Measurements from ENCODE around the gene NUAK2. TPM values are rescaled to one million over a fixed set of nuclear protein-coding genes. Genes with fewer than 3 reads are reported as not detected.

The NUAK2 gene
- polyA plus RNA-seq, 1 experiment, result 7.0 TPM

DNA sequence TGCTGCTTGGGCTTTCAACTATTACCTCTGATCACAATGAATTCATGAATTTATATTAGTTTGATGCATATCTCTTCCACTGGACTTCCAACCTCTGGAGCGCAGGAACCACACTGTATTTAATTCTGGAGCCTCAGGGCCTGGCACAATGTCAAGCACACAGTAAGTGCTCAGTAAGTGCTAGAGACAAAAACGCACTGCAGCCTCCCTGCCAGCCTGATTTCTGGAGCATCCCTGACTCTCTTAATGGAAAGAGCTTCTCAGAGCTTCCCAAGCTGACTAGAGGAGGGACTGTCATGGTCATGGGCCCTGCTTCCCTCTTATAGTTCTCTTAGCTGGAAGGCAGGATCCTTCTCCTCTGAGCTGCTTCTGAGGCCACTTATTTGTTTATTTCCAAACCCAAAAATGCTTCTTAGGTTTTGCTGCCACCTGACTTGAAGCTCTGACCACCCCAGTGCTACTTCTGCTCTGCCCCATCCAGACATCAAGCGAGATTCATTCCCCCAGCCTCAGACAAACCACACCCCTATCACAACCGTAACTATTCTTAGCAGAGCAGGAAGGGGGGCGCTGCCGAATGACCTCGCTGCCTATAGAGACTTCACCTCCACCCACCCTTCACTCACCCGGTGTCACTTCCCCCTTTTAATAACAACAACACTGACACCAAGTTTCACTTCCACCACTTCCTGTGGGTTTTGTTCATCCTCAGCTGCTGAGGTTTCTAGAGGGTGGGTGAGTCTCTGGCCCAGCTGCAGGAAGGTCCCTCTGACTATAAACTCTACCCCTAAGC, 33.6 kb downstream of the NUAK2 start:
- ChIA-PET CTCF (interaction anchor here (0.7 to 8.0 kb wide), 4 partner anchors 14 to 299 kb away, joined by 5 to 69 read pairs (median 6); partner anchors contain the start of gene NUAK2), POLR2A (interaction anchor here (1.1 kb wide), 1 partner anchor 10 kb away, joined by 4 read pairs; no protein-coding TSS in a partner anchor)
- H3K9me3 ChIP-seq (ENCODE audit: control insufficient read depth, insufficient read depth, low read length), result no peaks in the 10 kb centered on the region; the same call in 1 of the 2 replicates
- TF ChIP-seq, protein P1, sequence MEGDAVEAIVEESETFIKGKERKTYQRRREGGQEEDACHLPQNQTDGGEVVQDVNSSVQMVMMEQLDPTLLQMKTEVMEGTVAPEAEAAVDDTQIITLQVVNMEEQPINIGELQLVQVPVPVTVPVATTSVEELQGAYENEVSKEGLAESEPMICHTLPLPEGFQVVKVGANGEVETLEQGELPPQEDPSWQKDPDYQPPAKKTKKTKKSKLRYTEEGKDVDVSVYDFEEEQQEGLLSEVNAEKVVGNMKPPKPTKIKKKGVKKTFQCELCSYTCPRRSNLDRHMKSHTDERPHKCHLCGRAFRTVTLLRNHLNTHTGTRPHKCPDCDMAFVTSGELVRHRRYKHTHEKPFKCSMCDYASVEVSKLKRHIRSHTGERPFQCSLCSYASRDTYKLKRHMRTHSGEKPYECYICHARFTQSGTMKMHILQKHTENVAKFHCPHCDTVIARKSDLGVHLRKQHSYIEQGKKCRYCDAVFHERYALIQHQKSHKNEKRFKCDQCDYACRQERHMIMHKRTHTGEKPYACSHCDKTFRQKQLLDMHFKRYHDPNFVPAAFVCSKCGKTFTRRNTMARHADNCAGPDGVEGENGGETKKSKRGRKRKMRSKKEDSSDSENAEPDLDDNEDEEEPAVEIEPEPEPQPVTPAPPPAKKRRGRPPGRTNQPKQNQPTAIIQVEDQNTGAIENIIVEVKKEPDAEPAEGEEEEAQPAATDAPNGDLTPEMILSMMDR (IDR thresholded peaks at IDR 0.05; ENCODE audit: low read depth, low read length), result no peak
- H3K27ac ChIP-seq (ENCODE audit: low read depth, low read length), result peak overlapping the region; percentile 31
- H3K27me3 ChIP-seq (ENCODE audit: control insufficient read depth, insufficient read depth, low read length), result no peaks in the 10 kb centered on the region
- DNase-seq (ENCODE audit: low read depth, low spot score), result no peak
- no peak overlapping the region for H3K4me3 ChIP-seq (ENCODE audit: low read depth, low read length)

DNA sequence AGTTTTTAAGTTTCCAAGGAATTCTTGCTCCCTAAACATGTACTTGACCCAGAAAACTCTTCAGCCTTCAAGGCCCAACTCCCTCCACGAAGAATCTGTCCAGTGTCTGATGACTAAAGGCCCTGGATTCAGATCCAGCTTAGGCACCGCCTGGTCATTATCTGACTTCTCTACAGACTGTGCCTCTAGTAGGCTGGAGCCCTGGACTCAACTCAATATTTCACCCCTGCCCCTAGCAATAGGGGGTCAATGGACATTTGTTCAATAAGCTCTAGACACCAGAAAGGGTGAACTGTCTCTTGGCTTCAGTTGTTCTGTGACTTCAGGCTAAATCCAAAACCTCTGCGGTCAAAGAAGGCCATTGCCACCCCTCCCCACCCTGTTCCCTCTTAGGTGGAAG, 34.5 kb downstream of the NUAK2 start:
- no peak overlapping the region for H3K4me3 ChIP-seq (ENCODE audit: low read depth, low read length)
- TF ChIP-seq, protein P1 (IDR thresholded peaks at IDR 0.05; ENCODE audit: low read depth, low read length), result no peak
- CTCF ChIA-PET, result interaction anchor here (1.6 to 8.0 kb wide), 3 partner anchors 14 to 67 kb away, joined by 5 to 69 read pairs (median 7); partner anchors contain the start of gene NUAK2
- H3K27me3 ChIP-seq (ENCODE audit: control insufficient read depth, insufficient read depth, low read length), result no peaks in the 10 kb centered on the region
- no peaks in the 10 kb centered on the region; the same call in 1 of the 2 replicates for H3K9me3 ChIP-seq (ENCODE audit: control insufficient read depth, insufficient read depth, low read length)
- no peak overlapping the region for H3K27ac ChIP-seq (ENCODE audit: low read depth, low read length)
- POLR2A ChIA-PET, result no interaction called here
- no peak for DNase-seq (ENCODE audit: low read depth, low spot score)

DNA sequence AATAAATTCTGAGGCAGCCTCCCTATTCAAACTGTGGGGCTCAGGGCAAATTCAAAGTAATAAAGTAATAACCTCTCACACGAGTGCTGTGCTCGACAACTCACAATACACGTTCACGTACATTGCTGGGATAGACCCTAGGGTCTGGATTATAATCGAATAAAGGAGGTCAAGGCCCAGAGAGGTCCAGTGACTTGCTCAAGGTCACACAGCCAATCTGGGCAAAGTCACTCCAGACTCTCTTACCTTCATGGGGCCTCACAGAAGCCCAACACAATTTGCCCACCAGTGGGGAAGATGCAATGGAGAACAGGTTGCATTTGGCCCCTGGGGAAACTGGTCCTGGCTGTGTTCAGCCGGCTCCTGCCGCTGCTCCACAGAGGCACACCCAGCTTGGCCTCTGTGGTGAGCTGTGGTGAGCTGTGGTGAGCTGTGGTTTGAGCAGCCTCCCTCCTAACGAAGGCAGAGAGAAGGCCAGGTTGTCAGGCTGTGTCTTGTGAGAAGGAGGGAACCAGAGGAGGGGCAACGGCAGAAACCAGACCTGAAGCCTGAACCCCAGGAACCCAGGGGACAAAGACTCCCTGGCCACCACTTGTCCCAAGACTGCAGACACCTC, 35.1 kb downstream of the NUAK2 start:
- TF ChIP-seq, protein P1 (IDR thresholded peaks at IDR 0.05; ENCODE audit: low read depth, low read length), result no peak
- no peak for DNase-seq (ENCODE audit: low read depth, low spot score)
- Histone ChIP-seq H3K27me3 (ENCODE audit: control insufficient read depth, insufficient read depth, low read length) (no peaks in the 10 kb centered on the region), H3K4me3 (ENCODE audit: low read depth, low read length) (no peak overlapping the region), H3K27ac (ENCODE audit: low read depth, low read length) (no peak overlapping the region), H3K9me3 (ENCODE audit: control insufficient read depth, insufficient read depth, low read length) (no peaks in the 10 kb centered on the region; the same call in 1 of the 2 replicates)
- ChIA-PET CTCF (interaction anchor here (1.0 to 8.0 kb wide), 3 partner anchors 12 to 37 kb away, joined by 4 to 69 read pairs (median 30); partner anchors contain the start of gene NUAK2), POLR2A (interaction anchor here (2.3 kb wide), 1 partner anchor 8 kb away, joined by 35 read pairs; no protein-coding TSS in a partner anchor)

DNA sequence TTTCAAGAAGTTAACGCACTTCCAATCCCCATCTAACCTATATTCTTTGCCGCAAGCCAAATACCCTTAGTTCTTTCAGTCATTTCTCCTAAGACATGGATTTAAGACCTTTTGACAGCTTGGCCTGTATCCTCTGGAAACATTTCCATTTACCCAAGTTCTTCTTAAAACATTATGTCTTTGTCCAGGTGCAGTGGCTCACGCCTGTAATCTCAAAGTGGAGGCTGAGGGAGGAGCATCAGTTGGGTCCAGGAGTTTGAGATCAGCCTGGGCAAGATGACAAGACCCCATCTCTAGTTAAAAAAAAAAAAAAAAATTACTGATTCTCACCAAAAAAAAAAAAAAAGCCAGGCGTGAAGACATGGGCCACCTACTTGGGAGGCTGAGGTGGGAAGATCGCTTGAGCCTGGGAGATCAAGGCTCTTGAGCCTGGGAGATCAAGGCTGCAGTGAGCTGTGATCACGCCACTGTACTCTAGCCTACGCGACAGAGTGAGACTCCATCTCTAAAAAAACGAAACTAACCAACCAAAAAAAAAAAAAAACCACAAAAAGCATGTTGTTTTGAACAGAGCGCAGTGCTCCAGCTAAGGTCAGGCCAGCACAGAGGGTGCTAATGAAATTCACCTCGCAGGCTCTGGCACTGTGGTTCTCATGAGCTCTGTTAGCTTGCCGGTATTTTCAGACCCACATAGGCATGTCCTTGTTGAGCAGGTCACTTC, 36.0 kb downstream of the NUAK2 start:
- POLR2A ChIA-PET, result interaction anchor here (0.5 to 2.3 kb wide), 9 partner anchors 9 to 37 kb away, joined by 3 to 35 read pairs (median 8); no protein-coding TSS in a partner anchor
- H3K9me3 ChIP-seq (ENCODE audit: control insufficient read depth, insufficient read depth, low read length), result no peaks in the 10 kb centered on the region; the same call in 1 of the 2 replicates
- no peak overlapping the region for H3K4me3 ChIP-seq (ENCODE audit: low read depth, low read length)
- peak overlapping the region; percentile 91 for H3K27ac ChIP-seq (ENCODE audit: low read depth, low read length)
- TF ChIP-seq, protein P1 (IDR thresholded peaks at IDR 0.05; ENCODE audit: low read depth, low read length), result no peak
- CTCF ChIA-PET, result interaction anchor here (0.7 to 8.0 kb wide), 7 partner anchors 12 to 38 kb away, joined by 3 to 69 read pairs (median 4); partner anchors contain the start of gene NUAK2
- DNase-seq (ENCODE audit: low read depth, low spot score), result no peak
- no peaks in the 10 kb centered on the region for H3K27me3 ChIP-seq (ENCODE audit: control insufficient read depth, insufficient read depth, low read length)

Measured in AG04450 (cell line).